ENCODE results near the gene EN2.
"Not testable (repeated sequence)": the region's sequence is repeated elsewhere in the genome, so short reads cannot be mapped to it uniquely, and the experiment has no call there.

The EN2 gene

DNA sequence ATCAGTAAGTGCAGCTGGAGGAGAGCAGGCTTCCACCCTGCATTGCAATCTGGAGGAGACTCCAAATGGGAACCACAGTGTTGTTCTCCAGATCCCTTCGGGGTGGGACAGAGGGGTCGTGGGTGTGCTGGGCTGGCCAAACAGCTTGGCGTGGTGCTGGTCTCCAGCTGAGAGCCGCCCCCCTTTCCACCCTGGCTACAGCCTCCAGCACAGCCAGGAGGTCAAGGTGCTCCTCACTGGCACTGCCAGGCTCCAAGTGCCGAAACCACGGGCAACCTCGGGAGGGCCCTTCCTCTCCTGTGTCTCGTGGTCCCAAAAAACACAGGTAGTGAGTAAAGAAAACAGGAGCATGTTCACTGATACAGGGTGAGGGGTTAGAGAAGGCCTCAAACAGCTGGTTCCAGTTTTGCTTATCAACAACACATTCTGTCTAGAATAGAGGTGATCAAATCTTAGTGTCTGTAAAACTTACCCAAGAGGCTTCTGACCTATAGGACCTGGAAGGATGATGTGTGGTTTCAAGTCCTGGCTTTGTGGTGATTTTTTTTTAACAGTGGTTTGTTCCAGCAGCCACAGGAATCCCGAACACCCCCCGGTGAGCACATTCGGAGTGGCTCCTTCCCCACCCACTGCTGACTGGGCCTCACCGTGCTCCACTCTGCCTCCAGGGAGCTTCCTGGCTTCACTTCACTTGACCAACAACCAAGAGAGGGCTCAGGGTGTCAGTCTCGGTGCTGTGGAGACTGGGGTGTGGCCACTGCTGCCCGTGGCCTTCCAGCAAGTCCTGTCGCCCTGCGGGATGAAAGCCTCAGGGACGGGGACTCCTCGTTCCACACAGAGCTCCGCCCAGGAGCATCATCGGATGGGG, 31.2 kb upstream of the EN2 start:
- no peak for DNase-seq

DNA sequence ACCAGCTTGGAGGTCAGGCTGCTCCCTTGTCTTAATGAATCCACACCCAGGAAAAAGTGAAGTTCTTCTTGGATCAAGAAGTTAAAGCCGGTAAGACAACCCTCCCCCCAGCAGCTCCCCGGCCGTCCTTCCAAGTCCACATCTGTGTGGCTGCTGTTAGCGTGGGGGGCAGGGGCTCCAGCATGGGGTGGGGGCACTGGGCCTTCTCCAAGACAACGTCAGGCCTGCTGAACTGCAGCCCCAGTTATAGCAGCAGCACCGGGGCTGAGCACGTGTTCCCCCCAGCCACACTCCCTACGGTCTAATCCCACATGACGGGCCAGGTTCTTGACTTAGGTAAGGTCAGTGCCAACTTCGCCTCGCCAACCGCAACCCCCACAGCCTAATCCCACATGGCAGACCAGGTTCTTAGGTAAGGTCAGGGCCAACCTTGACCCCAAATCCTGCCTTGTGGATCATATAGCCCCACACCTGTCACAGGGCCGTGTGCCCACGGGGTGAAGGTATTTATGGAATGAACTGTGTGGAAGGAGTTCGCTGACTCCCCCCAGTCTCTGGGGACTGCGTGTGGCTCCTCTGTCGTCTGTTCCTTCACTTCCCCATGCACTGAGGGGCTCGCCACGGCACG, 30.4 kb upstream of the EN2 start:
- no peak for DNase-seq

DNA sequence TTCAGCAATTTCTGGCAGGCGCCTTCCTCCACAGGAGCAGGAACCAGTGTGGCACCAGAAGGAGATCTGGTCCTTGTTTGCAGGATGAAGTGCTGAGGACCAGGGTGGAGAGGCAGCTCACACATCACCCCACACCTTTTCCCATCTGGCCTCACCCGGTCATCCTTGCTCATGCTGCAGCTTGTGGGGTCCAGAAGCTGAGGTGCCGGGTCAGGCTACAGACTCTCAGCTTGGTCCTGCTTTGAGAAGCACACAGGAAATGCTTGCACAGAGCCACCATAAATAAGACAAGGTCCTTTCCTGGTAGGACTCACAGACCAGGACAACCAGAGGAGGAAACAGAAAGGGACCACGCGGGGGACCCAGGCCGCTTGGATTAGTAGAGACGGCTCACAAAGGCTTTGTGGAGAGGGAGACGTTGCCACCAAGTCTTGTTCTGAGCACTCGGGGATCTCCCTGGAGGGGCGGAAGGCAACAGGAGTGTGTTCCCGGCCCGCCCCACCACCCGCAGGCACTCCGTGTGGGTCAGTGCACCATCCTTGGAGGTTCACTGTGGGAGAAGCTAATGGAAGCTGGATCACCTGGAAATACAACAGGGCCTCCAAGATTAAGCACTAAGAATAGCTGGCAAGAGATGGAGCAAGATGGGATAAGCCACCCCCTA, 29.6 kb upstream of the EN2 start:
- no peak for DNase-seq

DNA sequence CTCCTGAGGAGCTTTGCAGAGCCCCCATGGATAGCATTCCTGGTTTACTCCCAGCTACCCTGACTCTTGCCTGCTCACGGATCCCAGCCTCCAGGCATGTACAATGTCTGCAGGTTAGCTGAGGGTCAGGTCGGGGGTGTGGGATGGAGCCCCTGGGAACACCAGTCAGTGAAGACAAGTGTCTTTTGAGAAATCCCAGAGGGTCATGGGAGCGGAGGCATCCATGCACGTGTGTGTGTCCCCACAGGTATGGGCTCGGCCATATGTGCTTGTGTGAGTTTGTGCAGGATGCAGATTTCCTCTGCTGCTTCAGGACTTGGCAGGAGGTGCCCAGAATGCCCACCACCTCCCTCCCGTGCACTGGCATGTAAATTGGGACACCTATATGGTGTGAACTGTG, 28.3 kb upstream of the EN2 start:
- DNase-seq: no peak

DNA sequence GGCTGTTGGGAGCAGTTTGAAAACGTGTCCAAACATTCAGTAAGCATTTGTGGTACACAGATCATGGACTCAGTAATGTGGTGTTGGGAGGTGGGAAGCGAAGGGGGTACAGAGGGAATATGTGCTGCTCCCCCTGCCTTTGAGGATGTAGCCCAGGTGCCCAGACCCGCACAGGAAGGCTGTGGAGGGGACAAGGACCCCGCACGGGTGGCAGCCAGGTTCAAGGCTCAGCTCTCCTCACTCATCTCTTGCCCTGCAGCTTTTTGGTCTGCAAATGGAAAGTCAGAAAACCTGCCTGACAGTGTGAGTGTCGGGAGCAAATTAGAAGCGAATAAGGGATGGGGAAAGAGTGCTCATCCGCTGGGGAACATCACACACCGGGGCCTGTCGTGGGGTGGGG, 27.3 kb upstream of the EN2 start:
- DNase-seq: no peak

DNA sequence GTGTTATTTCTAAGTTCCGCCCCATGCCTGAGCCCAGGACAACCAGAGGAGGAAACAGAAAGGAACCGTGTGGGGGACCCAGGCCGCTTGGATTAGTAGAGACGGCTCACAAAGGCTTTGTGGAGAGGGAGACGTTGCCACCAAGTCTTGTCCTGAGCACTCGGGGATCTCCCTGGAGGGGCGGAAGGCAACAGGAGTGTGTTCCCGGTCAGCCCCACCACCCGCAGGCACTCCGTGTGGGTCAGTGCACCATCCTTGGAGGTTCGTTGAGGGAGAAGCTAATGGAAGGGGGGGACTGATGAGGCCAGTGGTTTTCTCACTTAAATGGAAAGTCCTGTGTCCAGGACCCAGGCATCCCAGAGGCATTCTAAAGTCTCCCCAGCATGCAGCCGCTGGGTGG, 26.7 kb upstream of the EN2 start:
- no peak for DNase-seq

DNA sequence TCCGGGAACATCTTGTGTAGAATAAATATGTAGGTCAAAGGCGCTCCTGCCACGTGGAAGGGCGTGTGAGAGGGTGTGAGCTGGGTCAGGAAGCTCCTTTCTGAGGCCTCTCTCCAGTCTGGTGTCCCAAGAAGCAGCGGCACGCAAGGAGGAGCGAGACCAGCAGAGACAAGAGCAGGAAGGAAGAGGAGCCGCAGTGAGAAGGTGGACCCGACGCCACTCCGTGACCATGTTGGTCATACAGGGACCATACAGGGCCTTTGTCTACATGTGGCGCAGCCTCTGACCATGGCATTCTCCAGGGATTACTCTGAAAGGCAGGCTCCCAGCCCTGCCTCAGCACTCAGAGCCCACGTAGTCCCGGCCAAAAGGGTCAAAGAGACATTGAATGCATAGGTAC, 26.2 kb upstream of the EN2 start:
- no peak for DNase-seq

DNA sequence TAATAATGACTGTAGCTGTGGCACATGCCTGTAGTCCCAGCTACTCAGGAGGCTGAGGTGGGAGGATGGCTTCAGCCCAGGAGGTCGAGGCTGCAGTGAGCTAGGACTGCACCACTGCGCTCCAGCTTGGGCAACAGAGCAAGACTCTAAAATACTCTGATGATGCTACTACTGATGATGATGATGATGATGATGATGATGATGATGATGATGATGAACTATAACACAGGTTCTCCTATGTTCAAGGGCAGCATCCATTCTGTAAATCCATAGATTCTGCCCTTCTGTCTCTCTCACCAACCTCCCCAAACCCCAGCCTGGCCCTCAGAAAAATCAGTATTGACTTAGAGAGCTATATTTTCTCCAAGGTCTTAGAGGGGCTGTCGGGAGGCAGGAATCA, 22.8 kb upstream of the EN2 start:
- no peak for DNase-seq

DNA sequence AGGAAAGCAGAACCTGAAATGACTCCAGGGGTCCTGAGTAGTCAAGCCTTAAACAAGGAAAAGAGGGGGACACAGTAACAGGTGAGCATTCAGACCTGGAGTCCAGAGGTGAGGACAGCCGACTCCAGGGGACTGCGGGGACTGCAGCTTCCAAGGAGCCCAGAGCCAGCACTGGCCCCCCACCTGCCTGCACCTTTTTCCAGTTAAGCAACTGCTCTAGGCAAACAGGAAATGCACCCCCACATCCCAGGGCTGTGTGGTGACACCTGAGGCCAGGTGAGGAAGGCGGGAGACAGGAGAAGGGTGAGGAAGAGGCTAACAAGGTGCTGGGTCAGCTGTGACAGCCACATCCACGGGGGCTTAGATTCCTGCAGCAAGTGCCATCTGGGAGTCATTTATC, 20.1 kb upstream of the EN2 start:
- DNase-seq: no peak

DNA sequence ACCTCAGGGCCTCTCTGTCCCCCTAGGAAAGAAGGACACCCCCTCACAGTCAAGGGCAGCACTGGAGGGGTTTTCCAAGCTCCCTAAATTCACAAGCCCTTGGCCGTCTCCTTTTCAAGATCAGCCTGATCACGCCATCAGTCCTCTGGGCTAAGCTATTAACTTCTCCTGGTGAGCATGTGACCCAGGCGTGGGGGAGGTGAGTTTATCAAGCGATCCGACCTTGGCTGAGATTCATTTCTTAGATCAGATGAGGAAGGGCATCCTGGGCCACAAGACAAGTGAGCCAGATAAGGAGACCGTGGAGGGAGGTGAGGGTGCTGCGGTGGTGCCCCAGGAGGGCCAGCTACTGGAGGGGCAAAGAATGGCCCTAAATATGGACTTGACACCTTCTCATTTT, 19.2 kb upstream of the EN2 start:
- no peak for DNase-seq

DNA sequence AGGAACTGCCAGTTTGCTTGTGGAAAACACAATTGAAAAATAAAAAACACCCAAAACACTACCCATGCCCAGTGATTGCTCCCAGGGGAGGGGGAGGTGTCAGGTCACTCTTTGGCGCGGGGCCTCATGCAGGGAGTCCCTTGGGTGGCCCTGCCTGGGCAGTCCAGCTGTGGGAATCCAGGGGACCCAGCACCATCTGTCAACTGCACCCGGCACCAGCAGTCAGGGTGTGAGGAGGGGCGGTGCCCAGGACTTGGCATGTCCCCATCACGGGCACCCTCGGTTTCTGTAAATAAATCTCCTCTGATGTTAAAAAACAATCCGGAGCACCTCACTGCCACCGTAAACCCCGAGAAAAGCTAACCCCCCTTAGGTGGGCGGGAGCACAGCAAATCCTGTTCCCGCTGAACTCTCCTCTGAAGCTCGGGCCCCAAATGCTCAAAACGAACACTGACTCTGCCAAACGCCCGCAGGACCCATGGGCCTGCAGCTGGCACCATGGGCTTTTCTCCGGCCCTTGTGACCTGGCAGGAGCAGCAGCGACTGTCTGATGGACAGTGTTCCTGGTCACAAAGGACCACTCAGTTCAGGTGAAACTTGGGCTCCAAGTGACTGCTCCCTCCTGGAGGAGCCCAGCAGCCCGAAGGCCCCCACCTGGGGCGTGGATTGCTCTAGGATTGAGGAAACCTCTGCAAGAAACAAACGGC, 18.5 kb upstream of the EN2 start:
- DNase-seq: no peak

DNA sequence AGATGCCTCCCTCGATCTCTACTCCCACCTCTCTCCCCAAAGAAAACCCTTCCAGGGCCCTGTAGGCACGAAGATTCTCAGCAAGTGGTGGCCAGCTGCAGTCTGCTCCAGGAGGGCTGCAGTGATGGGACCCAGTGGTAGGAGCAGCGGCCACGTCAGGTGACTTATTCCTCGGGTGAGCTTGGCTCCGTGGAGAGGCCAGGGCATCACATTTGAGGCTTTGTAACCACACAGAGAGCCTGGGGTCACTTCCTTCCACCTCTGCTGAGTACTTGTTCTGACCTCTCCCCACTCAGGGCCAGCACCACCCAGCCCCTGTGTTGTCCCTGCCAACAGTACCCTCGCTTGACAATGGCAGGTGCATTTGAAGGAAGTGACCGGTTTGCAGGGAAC, 17.9 kb upstream of the EN2 start:
- DNase-seq: no peak

DNA sequence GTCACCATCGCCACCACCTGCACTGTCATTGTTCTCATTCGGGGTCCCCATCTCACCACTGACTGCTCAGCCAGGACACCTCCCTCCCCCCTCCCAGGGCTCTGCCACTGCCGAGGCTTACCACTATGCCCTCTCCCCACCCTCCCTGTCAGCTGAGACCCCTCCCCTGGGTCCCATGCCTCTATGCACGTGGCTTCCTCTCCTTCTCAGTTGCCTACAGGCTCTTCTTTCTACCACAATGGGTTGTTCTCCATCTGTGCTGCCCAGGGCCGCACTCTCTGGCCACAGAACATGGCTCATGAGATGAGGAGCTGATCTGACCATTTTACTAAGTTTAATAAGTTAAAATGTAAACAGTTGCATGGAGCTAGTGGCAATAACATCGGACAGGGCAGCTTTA, 16.1 kb upstream of the EN2 start:
- DNase-seq: no peak

DNA sequence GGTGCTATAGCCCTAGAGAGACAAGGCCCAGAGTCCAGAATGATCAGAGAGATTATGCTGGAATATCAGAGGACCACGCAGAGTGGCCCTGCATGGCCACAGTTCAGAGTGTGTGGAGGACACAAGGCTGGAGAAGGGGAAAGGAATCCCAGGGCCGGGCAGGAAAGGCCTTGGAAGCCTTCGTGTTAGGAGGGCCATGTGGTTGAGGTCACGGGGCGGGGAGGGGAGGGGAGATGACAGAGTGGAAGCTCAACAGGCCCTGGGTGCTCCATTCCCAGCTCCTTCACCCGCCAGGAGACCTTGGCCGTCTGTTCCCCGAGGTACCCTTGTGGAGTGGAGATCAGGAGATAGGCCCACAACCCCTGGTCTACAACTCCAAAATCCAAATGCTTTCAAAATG, 13.2 kb upstream of the EN2 start:
- no peak for DNase-seq

DNA sequence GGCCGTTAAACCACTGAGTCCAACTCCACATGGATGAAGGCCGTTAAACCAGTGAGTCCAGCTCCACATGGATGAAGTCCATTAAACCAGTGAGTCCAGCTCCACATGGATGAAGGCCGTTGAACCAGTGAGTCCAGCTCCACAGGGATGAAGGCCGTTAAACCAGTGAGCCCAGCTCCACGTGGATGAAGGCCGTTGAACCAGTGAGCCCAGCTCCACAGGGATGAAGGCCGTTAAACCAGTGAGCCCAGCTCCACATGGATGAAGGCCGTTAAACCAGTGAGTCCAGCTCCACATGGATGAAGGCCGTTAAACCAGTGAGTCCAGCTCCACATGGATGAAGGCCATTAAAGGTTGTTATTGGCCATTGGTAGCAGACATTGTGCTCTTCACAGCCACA, 12.3 kb upstream of the EN2 start:
- DNase-seq: not testable (repeated sequence)

DNA sequence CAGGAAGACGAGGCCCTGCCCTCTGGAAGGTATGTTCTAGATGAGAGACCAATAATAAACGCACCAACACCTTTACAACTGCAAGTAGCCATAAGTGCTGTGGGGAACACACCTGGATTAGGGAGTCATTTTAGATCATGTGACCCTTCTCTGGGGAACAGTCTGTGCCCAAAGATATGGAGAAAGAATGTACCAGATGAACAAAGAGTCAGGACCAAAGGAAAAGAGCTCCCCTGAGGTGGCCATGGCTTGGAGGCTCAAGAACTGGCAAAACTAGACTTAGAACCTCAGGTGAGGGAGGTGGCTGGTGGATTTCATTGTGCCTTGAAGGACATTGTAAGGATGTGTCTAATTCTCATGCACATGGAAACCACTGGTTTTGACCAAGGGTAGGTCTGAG, 10.3 kb upstream of the EN2 start:
- DNase-seq: no peak

DNA sequence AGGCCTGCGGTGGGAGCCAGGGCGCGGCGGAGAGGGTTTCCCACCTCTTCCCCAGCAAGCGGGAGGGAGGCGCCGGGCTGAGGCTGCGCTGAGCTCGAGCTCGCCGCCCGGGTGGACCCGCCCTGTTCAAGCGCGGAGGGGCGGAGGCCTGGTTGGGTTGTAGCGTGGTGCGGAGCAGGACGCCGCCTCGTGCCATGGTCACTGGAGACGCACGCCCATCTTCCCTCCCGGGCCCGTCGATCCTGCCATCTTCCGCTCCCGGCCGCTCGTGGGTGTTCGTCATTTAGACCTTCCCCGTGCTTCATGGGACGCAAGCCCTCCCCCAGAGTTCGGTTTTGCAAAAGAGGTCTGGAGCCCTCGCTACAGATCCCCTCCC, 9.3 kb upstream of the EN2 start:
- DNase-seq: no peak

DNA sequence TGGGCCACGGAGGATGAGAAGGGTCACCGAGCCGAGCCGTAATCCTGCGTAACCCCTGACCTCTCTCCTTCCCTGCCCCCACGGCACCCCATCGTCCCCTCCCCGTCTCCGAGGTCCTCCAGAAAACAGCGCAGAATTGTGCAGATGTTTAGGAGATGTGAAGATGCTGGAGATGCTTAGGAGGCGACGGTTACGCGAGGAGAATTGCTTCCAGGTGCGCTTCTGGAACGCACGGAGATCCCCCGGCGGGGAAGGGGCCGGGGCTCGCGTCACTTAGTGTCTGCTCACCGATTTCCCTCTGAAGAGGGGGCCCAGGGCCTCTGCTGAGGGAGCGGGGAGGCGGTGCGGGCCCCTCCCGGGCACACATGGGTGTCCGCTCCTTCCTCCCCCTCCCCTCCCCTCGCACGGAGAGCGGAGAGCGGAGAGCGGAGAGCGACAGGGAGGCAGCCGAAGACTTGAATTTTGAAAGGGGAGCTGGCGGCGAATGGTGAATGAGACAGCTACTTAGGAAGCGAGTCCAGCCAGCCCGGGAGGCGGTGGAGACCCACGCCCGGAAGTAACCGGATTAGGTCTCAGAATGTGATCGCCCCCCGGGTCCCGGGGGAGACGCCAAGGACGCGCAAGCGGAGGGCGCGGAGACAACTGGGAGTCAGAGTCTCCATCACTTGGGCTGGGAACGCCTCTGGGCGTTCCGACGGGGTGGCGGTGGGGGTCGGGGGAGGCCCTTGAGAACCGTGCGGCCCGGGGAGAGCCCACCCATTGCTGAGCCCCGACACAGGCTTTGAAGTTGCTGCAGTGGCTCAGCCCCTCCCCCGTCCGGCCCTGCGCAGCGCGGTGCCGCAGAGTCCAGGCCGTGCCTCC, 8.7 kb upstream of the EN2 start:
- no peak for DNase-seq

DNA sequence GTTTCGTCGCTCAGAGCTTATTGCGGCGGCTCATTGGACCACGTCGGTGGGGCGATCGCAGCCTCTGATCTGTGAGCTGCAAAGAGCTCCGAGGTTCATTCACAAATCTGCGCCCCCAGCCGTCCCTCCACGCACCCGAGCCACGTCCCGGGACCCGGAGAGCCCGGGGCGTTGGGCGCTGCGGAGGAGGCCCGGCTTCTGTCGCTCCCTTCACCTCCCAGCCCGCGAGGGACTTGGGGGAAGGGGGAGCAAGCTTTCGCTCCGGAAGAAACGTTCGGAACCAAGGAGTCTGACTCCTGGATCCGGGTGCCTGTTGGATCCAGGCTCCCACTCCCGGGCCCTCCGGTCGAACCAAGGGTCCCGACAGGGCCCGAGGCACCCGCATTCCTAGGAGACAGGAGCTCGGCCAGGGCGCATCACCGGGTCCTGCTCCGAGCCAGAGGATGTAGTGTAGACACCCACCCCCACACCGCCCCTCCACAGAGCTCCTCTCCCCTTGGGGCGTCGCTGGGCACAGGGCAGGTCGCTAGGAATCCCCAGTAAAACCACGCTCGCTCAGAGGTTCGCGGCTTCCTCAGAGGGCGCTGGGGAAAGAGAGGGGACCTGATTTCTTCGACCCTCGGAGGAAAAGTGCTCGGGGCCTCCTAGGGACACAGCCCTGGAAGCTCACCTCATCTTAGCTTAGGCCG, 7.9 kb upstream of the EN2 start:
- DNase-seq: no peak

DNA sequence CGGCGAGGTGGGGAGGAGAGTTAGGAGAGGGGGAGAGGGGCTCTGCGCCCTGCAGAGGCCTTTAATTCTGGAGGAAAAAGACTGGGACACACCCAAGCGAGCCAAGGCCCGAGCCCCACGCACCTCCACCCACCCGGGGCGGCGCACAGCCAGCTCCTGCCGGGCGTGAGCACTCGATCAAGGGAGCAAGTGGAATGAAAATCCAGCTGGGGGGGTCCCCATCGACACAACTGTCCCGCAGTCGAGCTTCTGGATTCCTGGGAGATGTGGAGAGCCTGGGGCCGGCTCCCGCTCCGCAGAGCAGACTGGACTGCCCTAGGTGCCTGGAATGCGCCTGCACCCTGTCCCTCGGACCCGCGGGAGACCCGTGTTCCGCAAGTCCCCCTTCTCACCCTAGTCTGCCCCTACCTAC, 7.4 kb upstream of the EN2 start:
- DNase-seq: no peak

DNA sequence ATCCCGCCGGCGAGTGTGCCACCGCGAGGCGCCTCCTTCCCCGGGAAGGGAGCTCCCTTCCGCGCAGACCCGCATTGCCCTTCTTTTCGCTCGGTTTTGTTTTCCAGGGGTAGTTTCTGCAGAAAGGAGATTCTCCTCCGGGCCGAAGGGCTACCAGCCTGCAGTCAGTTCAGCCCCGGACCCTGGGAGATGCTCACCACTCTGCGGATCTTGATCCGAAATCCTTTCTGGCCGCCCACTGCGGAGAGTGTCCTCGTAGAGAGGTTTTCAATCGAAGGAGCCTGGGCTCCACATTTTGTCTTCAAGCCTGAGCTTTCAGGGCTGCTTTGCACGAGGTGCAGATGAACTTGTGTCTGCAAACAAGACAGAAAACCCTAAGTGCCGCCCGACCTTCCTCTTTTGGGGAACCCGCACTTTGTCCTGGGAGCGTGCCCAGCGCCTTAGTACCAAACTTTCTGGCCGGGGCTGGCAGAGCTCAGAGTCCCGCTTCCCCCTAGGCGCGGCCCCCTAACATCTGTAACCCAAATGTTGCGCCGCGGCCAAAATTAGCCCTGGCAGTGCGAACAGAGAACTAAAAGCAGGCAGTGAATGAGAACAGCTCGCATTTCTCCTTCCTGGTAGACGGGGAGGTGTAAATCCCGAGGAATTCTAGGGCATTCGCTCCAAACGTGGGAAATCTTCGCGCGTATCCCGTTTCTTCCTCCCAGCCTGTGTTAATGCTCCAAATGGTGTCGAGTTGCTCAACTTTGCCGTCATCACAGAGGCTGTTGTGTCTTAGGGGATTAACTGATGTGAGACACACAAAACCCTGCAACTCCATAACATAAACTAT, 6.7 kb upstream of the EN2 start:
- DNase-seq: no peak
